PFSK-1 (cell line): ENCODE results near the gene KLHL36.

Experiments
- FOXP2 ChIP-seq: optimal IDR thresholded peaks from 2 replicates; pipeline ENCODE3; 2011; ENCODE audit warnings: borderline replicate concordance, control low read depth, inconsistent platforms; ENCODE audit not compliant: insufficient read depth; ENCODE audit errors: extremely low read length, extremely low read depth
- POLR2AphosphoS5 ChIP-seq: IDR thresholded peaks from 2 replicates; pipeline ENCODE4 v1.6.1; 2012; ENCODE audit warnings: low read depth, mild to moderate bottlenecking, control low read depth, low read length, moderate library complexity
- SIN3A ChIP-seq: IDR thresholded peaks from 2 replicates; pipeline ENCODE4 v1.6.1; 2012; ENCODE audit warnings: mild to moderate bottlenecking, low read length, moderate library complexity, borderline replicate concordance; ENCODE audit not compliant: insufficient read depth
- TAF1 ChIP-seq: IDR thresholded peaks from 2 replicates; pipeline ENCODE4 v1.6.1; 2012; ENCODE audit warnings: low read length, control low read depth, borderline replicate concordance; ENCODE audit not compliant: insufficient read depth
- TF ChIP-seq, protein P1 (sequence below), 2 experiments: IDR thresholded peaks; 2 replicates each; pipeline versions ENCODE4 v1.6.1 to v1.8.0; 2011 to 2012; ENCODE audit warnings: low read depth in 2 of 2, low read length in 2 of 2, control low read depth in 1 of 2, inconsistent platforms in 1 of 2, mild to moderate bottlenecking in 1 of 2, moderate library complexity in 1 of 2; ENCODE audit not compliant: insufficient read depth in 1 of 2

Gene KLHL36

GRCh38 chr16:84605339-84605848 lies 42.9 kb upstream of the KLHL36 start:
- no peak for TF ChIP-seq TAF1

- TF ChIP-seq, protein P1, sequence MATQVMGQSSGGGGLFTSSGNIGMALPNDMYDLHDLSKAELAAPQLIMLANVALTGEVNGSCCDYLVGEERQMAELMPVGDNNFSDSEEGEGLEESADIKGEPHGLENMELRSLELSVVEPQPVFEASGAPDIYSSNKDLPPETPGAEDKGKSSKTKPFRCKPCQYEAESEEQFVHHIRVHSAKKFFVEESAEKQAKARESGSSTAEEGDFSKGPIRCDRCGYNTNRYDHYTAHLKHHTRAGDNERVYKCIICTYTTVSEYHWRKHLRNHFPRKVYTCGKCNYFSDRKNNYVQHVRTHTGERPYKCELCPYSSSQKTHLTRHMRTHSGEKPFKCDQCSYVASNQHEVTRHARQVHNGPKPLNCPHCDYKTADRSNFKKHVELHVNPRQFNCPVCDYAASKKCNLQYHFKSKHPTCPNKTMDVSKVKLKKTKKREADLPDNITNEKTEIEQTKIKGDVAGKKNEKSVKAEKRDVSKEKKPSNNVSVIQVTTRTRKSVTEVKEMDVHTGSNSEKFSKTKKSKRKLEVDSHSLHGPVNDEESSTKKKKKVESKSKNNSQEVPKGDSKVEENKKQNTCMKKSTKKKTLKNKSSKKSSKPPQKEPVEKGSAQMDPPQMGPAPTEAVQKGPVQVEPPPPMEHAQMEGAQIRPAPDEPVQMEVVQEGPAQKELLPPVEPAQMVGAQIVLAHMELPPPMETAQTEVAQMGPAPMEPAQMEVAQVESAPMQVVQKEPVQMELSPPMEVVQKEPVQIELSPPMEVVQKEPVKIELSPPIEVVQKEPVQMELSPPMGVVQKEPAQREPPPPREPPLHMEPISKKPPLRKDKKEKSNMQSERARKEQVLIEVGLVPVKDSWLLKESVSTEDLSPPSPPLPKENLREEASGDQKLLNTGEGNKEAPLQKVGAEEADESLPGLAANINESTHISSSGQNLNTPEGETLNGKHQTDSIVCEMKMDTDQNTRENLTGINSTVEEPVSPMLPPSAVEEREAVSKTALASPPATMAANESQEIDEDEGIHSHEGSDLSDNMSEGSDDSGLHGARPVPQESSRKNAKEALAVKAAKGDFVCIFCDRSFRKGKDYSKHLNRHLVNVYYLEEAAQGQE (IDR thresholded peaks at IDR 0.05; ENCODE audit: insufficient read depth in 1 of 2, low read depth in 2 of 2, low read length in 2 of 2): no peak
- no peak for TF ChIP-seq TAF1
- TF ChIP-seq FOXP2: no peak
- TF ChIP-seq SIN3A: no peak
These were observed 42.0 kb upstream of the KLHL36 start for GRCh38 chr16:84606081-84606875.

GRCh38 chr16:84607061-84607460 lies 41.2 kb upstream of the KLHL36 start:
- TF ChIP-seq POLR2AphosphoS5 (no peak), TAF1 (no peak), SIN3A (no peak), FOXP2 (no peak)
- TF ChIP-seq, protein P1 (IDR thresholded peaks at IDR 0.05; ENCODE audit: insufficient read depth in 1 of 2, low read depth in 2 of 2, low read length in 2 of 2): no peak

DNA sequence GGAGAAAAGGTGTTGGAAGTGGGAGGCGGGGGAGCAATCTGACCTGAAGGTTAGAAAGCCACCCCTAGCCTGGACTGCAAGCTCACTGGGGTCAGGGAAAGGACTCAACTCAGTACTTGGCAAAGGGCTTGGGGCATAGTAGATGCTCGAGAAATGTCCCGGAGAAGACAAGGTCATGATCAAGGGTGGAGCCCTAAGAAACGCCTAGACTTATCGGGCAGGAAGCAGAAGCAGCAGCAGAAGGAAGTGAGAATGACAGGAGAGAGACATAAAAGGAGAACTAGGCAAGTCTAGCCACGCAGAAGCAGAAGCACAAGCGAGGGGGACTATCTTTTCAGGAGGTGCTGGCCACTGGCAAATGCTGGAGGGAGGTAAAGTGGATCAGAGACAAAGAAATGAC lies 40.6 kb upstream of the KLHL36 start:
- TF ChIP-seq POLR2AphosphoS5 (no peak), TAF1 (no peak), FOXP2 (no peak), SIN3A (no peak)
- TF ChIP-seq, protein P1 (IDR thresholded peaks at IDR 0.05; ENCODE audit: insufficient read depth in 1 of 2, low read depth in 2 of 2, low read length in 2 of 2): no peak

DNA sequence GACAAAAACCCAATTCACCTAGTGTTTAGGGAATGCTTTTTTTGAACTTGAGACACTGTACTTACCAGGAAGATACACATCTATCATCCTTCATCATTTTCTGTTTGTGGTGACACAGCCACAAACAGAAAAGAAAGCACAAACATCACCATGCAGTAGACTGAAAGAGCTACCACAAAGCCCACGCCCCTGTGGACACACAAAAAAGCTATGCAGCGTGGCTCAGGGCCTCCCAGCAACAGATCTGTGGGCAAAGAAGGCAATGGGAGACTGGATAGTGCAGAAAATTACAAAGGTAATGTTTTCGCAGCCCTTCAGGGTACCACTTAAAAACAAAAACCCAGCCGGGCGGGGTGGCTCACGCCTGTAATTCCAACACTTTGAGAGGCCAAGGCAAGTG lies 40.0 kb upstream of the KLHL36 start:
- TF ChIP-seq TAF1 (no peak), POLR2AphosphoS5 (no peak), FOXP2 (no peak), SIN3A (no peak)
- TF ChIP-seq, protein P1 (IDR thresholded peaks at IDR 0.05; ENCODE audit: insufficient read depth in 1 of 2, low read depth in 2 of 2, low read length in 2 of 2): no peak
